NCI-H524 (cell line): ENCODE measurements around the gene KPNA3.
"Not testable (repeated sequence)": the region's sequence is repeated elsewhere in the genome, so short reads cannot be mapped to it uniquely, and the experiment has no call there.

Experiments used
- DNase-seq, 2 experiments: peaks; one replicate each; lab custom pipeline; 2025; lab: John Stamatoyannopoulos, UW

The KPNA3 gene

DNA sequence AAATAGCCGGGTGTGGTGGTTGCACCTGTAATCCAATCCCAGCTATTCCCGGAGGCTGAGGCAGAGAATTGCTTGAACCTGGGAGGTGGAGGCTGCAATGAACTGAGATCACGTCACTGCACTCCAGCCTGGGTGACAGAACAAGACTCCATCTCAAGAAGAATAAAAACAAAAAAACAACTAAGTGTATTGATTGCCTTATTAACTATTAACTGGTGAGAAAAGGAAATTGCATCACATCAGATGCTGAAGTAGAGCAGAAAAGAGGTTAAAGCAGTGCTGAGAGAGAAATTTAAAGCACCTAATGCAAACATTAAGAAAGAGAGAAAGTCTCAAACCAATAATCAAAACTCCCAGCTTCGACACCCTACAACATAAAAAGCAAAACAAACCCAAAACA is 38.3 kb downstream of the KPNA3 start:
- no peak for DNase-seq

DNA sequence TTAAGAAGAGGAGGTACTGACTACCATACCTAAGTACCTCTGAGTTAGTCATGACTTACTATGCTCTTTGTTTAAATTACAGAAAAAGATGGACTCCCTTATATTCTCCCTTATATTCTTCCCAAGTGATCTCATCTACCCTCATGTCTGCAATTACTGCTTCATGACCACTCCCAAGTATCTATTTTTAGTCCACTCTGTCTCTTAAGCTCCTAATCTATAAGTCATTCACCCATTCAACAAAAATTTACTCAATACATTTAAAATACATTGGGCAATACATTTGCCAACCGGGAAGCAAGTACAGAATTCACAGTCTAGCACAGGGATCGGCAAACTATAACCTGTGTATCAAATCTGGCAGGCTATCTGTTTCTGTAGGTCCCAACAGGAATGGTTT is 42.6 kb downstream of the KPNA3 start:
- no peak for DNase-seq

GRCh38 chr13:49746111-49746510 is 46.4 kb downstream of the KPNA3 start:
- DNase-seq: no peak

DNA sequence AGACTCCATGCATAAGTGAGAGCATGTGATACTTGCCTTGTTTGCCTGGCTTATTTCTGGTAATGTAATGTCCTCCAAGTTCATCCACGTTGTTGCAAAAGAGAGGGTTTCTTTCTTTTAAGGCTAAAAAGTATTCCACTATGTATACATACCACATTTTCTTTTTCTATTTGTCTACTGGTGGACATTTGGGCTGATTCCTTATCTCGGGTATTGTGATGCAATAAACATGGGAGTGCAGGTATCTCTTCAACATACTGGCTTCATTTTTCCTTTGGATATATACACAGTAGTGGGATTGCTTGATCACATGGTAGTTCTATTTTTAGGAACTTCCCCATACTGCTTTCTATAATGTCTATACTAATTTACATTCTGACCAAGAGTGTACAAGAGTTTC is 51.6 kb downstream of the KPNA3 start:
- no peak for DNase-seq

DNA sequence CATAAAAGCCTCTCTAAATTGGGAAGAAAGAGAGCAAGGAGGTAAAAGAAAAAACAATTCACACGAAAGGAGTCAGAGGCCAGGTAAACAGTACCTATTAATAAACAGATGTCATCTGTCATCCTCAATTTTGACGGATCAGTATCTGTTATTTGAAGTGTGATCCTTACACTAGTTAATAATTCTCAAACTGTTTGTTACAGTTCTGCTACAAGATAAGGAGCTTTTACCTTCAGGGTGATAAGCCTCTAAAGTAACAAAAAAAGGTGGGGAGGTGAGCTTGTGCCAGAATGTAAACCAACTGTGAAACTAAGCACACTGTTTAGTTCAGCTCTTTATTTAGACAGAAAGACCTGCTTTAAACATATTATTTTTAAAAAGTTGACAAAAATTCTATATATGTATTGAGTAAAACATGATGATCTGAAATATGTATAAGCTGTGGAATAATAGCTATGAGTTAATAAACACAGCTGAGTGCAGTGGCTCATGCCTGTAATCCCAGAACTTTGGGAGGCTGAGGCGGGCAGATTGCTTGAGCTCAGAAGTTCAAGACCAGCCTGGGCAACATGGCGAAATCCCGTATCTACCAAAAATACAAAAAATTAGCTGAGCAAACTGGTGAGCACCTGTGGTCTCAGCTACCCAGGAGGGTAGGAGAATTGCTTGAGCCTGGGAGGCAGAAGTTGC is 52.8 kb downstream of the KPNA3 start:
- DNase-seq: no peak

- DNase-seq: no peak
Observed at GRCh38 chr13:49733181-49733951, 59.1 kb downstream of the KPNA3 start.

DNA sequence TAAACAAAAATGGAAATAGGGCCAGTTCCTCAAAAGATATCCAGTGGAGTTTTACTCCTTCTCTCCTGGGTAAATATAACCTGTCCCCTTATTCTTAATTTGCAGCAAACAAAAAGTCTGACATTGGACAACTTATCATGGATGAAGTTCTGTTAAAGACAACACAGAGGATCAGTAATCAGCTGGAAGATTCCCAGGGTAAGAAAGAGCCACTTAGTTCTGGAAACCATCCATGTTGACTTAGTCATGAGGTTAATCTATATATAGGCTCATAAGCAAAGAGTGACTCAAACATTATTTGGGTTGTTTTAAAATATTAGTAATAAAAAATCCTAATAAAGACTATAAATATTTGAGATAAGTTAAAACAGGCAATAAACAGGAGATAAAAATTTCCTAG is 60.7 kb downstream of the KPNA3 start:
- DNase-seq: no peak

DNA sequence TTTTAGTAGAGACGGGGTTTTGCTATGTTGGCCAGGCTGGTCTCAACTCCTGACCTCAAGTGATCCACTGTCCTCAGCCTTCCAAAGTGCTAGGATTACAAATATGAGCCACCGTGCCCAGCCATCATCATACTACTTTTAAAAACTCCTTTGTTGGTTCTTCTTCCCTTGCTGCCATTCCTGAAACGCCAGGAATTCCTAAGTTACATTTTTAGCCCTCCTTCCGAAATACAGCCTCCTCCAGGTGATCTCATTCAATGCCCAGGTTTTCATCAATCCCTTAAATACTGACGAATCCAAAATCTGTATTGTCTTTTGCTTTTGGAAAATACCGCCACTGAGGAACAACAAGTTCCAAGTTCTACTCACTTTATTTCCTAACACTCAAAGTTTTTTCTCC is 75.9 kb downstream of the KPNA3 start:
- DNase-seq: no peak

- DNase-seq: no peak
Observed at GRCh38 chr13:49714757-49715156, 77.7 kb downstream of the KPNA3 start.

DNA sequence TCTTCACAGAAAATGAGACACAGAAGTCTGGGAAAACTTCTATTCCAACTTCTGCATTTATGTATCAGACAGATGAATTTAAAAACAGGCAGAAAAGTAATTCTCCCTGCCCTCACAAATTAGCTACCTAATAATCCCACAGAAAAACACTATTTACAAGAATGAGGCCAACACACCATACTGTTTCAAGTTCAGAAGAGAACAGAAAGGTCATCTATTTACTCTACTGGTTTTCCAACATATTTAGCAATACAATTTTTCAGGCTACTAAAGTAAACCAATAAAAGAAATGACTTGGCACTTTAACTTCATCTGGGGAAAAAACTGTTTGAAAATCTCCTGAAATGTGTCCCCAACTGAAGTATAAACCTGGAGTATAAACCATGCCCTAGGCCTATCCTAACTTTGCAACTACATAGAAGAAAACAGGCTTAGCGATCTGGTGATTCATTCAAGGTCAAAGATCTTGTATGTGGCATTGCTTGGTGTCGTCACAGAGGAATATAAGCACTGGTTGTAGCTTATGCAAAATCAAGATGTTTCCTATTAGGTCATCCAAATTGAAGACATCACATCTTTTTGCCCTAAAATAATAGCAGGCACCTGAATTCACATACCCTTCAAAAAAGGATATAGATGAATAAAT is 81.1 kb downstream of the KPNA3 start:
- no peak for DNase-seq

DNA sequence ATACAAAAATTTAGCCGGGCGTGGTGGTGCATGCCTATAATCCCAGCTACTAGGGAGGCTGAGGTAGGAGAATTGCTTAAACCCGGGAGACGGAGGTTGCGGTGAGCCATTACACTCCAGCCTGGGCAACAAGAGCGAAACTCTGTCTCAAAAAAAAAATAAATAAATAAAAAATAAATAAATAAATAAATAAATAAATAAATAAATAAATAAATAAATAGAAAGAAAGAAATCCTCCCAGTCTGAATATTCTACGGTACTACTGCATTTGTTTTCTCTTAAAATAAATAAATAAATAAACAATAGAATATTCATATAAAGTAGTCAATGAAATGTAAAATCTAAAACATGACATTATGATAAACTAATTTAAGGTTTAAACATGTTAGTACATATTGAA is 88.2 kb downstream of the KPNA3 start:
- DNase-seq: not testable (repeated sequence)

DNA sequence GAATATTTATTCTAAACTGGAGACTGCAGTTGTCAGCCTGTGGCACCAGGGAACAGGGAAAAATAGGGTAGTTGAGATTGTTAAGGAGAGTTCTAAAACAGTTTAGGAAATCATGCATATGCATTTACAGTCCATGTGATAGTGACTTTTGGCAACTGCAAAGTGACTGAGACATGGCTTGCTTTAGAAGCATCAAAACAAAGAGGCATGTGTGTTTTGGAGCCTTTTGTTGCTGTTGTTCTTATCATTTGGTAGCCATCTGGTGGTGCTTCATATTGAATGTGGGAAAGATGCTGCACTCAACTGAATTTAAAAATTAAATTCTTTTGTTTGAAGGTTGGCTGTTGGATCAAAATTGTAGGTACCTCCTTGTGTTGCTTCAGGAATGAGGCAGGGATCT is 91.0 kb downstream of the KPNA3 start:
- DNase-seq: no peak

- DNase-seq: no peak
Observed at GRCh38 chr13:49697468-49697867, 95.0 kb downstream of the KPNA3 start.

GRCh38 chr13:49694446-49694845 is 98.0 kb downstream of the KPNA3 start:
- no peak for DNase-seq

DNA sequence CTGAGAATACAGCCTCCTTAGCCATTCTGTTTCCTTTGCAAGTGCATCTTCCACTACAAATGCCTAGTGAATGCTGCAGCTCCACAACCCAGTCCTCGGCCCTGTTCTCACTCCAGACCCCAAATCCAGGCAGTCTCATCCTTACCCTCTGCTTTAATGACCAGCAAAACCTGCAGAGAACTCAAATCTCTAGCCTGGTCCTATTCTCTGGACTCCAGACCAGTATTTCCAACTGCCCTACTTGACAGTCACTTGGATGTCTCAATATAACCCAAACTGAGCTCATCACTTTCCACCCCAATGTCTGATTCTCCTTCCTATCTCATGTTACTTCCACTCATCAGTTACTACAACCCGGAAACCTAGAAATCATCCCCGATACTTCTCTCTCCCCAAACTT is 98.6 kb downstream of the KPNA3 start:
- DNase-seq: no peak

DNA sequence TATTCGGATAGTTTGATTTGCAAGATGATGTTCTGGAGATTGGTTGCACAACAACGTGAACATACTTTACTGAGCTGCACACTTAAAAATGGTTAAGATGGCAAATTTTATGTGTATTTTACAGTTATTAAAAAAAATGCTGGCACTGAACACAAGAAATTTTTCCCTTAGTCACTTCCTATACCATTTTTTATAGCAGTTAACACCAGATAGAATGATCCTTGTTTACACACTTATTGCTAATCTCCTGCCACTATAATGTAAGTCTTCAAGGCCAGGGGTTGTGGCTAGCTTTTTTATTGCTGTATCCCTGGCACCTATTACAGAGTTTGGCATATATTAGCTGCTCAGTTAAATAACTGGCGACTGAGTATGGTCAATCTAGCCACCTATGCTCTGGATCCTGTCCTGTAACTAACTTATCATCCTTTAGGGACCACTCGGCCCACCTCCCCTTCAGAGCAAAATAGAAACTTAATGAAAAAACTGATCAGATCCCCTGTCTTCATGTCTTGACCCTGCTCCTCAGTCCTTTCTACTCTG is 99.2 kb downstream of the KPNA3 start:
- no peak for DNase-seq

DNA sequence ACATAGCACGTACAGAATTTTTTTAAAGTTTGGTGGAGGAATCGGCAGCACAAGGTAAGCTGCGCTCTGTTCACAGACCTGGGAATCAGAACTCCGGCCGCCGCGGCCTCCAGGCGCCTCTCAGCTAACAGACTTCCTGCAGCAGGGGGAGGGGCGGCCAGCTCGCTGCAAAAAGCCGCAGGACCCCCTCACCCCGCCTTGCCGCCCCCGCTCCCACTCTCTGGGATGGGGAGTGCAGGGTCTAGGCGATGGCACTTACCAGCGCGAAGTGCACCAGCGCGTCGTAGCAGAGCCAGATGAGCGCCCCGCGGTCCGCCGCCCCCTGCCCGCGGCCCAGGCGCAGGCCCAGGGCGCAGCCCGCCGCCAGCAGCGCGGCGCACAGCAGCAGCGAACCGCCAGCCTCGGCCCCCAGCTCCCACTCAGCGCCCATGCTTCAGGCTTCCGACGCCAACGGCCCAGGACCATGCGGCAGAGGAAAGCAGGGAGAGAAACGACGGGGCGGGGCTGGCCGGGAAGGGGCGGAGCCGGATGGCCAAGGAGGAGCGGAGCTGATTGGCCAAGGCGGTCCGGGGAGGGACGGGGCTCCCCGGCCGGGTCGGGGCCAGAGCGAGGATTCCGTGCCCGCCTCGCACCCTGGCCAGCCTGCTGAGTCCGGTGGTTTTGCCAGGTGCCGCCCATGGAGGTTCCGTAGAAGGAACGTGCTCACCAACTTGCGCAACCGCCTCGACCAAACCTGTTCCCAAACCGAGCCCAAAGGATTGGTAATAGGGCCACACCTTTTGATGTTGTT is 101.3 kb downstream of the KPNA3 start, which contains the start of gene EBPL:
Gene EBPL (minus strand): TSS at position 492 of the 790 bp plus-strand sequence. CDS start 62 bp downstream, at position 430.
- DNase-seq: peak; percentile 85 to 86

GRCh38 chr13:49690133-49690994 is 102.1 kb downstream of the KPNA3 start:
- peak in 1 of 2 experiments; percentile 53 for DNase-seq

- no peak for DNase-seq
Observed at GRCh38 chr13:49683489-49683888, 109.0 kb downstream of the KPNA3 start.

DNA sequence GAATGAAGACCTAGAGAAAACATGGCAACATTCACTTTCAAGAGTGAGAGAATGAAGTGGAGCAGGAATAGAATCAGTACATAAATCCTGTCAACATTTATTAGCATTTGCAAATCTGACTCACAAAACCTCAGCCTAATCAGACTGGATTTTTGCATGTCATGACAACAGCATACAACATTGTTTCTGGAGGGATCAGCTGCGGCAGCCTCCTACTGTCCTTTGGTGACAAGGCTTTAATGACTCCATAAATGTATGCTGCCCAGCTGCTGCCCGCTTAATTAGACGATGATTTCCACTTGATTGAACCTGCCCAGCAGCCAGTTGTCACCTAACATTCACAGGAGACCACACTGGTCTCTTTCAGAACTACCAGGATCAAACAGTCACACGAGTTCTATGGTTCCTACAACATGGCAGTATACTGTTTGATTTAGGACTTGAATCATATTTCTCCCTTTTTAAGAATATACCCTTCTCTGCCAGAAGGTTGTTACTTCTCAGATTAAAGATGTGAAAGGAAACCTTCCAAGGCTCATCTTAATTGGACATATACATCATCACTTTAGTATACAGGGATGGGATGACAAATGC is 110.5 kb downstream of the KPNA3 start:
- peak; percentile 87 to 94 for DNase-seq
